ENCODE data around the gene GABRP.
"Not testable (repeated sequence)": the region's sequence is repeated elsewhere in the genome, so short reads cannot be mapped to it uniquely, and the experiment has no call there.

GABRP gene

GRCh38 chr5:170755679-170756456 is 27.7 kb upstream of the GABRP start:
- DNase-seq (ENCODE audit: low spot score): no peak

DNA sequence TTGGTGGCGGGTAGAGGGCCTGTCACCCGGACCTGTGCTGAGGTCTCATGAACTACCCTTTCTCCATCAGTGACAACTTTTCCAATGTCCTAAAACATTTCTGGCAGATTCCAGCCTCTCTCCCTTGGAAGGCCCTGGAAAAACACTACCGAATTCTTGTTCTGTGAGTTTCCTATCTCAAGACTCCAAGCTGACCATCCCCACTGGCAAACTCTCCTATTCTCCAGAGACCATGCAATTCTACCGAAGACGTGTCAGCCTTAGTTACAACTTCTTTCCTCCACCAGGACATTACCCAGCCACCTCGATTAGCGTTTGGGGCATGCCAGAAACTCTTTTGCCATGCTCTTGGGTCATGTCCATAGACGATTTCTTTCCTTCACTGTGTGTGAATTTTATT is 26.8 kb upstream of the GABRP start:
- no peak for DNase-seq (ENCODE audit: low spot score)

DNA sequence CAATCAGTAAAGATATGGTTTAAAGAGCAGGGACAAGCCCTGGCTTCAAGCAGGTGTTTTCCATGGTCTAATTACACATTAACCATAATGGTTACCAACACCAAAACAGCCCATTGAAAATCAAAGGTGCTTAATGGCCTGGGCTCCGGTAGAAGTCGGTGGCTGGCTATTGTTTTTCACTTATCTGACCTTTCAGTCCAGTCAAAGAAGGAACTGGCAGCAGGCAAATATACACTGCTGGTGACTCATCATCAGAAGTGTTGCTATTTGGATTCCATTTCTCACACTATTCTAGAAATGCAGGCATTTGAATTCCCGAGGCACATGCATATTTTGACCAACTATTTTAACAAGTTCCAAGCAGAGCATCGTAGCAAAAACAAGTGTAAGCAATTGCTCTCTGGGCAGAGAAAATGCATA is 26.3 kb upstream of the GABRP start:
- peak; percentile 48 for DNase-seq (ENCODE audit: low spot score)

DNA sequence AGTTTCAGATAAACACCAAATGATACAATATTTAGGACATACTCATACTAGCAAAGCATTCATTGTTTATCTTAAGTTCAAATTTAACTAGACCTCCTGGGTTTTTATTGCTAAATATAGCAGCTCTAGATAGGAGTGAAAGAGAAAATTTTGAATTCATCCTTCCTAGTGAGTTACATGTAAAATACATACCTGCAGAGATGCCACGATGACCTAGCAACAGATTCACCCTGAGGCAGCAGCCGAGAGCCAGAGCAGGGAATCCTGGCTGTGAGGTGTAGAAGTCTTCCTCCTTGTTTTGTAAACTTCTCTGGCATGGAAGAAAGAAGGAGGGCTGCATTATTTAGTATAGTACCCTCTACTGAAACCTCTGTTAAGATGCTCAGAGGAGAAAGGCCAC is 25.9 kb upstream of the GABRP start:
- DNase-seq (ENCODE audit: low spot score): no peak

GRCh38 chr5:170758481-170758880 is 25.0 kb upstream of the GABRP start:
- no peak for DNase-seq (ENCODE audit: low spot score)

DNA sequence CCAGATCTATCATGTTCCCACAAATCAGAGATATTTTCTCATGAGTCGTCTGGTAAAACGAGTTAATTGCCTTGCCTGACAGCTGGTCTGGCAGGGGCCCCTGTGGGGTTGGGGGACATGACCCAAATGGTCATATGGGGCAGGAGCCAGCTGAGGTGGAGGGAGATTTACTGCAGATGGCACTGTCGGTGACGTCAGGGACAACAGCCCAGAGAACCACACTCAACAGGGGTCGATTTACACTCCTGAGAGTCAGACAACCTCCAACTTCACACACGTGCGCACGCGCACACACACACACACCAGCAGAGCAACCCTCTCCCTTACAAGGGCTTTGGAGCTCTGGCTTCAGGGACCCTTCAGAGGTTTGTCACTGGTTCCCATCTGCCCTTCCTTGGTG is 23.4 kb upstream of the GABRP start:
- DNase-seq (ENCODE audit: low spot score): no peak

GRCh38 chr5:170761048-170761707 is 22.3 kb upstream of the GABRP start:
- DNase-seq (ENCODE audit: low spot score): no peak

GRCh38 chr5:170761708-170762066 is 21.8 kb upstream of the GABRP start:
- no peak for DNase-seq (ENCODE audit: low spot score)

DNA sequence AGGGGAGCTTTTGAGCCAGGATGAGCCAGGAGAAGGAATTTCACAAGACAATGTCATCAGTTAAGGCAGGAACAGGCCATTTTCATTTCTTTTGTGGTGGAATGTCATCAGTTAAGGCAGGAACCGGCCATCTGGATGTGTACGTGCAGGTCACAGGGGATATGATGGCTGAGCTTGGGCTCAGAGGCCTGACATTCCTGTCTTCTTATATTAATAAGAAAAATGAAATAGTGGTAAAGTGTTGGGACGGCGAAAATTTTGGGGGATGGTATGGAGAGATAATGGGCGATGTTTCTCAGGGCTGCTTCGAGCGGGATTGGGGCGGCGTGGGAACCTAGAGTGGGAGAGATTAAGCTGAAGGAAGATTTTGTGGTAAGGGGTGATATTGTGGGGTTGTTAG is 21.2 kb upstream of the GABRP start:
- not testable (repeated sequence) for DNase-seq (ENCODE audit: low spot score)

DNA sequence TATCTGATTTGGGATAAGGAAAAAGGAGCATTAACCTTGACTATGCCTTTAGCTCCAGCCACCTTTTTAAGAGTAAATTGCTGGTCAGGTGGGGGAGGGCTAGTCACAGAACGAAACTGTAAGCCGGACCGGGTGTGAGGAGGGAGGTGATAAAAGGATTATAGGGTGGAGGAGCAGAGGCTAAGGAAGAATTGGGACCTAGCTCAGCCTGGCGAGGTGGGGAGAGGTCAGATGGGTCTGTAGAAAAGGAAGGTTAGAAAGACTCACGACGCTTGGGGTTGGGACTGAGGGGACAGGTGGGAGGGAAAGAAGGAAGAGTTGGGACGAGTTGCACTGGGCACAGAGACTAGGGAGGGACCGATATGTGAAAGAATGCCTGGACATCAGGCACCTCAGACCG is 17.7 kb upstream of the GABRP start:
- not testable (repeated sequence) for DNase-seq (ENCODE audit: low spot score)

DNA sequence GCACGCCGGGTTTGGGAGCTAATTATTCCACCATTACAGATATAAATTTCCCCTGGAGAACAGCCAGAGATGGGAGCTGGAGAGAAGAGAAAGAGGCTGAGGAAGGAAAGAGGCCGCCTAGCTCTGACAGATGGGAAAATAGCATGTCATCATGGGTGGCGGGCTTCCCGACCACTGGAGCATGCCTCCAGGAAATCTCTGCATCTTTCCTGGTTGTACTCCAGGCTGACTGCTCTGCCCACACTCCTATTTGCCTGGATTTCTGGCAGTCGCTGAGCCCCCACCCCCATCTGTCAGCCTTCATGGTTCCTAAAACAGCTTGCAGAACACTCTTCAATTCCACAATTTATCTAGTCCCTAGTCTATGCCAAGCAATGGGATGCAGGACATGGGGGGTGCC is 14.3 kb upstream of the GABRP start:
- no peak for DNase-seq (ENCODE audit: low spot score)

DNA sequence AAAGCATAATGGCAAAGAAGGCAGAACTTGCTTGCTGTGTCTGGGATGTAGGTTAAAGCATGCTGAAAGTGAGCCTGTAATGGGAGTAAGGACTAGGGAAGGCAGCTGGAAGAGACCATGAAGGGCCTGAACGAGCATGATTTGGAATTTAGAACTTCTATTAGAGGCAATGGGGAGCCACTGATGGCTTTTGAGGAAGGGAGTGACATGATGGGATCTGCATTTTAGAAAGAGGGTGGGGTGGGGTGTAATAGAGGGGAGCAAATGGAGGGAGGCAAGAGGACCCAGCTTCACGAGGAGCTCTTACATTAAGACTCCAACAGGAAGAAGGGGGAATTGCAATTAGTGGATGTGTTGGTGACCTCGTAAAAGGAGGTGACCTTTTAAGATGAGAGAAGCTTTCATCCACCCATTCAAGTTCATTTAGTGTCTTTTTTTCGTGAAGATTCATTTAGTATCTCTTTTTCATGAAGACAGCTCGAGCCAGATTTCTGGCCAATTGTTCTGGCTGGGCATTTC is 13.6 kb upstream of the GABRP start:
- no peak for DNase-seq (ENCODE audit: low spot score)

DNA sequence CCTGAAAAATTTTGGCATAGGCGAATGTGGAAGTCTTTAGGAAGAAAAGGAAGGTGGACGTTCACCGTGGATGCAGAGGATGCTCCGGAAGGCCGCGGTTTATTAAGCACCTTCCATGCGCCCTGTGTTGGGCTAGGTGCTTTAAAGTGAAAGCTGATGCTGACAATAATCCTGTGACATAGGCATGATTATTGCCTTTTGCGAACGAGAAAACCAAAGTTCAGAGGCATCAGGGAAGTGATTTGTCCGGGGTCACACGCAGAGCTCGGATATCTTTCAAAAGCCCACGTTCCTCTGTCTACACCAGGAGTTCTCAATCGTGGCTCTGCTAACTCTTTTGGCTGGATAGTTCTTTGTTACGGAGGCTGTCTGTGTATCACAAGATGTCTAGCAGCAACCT is 12.0 kb upstream of the GABRP start:
- DNase-seq (ENCODE audit: low spot score): no peak

DNA sequence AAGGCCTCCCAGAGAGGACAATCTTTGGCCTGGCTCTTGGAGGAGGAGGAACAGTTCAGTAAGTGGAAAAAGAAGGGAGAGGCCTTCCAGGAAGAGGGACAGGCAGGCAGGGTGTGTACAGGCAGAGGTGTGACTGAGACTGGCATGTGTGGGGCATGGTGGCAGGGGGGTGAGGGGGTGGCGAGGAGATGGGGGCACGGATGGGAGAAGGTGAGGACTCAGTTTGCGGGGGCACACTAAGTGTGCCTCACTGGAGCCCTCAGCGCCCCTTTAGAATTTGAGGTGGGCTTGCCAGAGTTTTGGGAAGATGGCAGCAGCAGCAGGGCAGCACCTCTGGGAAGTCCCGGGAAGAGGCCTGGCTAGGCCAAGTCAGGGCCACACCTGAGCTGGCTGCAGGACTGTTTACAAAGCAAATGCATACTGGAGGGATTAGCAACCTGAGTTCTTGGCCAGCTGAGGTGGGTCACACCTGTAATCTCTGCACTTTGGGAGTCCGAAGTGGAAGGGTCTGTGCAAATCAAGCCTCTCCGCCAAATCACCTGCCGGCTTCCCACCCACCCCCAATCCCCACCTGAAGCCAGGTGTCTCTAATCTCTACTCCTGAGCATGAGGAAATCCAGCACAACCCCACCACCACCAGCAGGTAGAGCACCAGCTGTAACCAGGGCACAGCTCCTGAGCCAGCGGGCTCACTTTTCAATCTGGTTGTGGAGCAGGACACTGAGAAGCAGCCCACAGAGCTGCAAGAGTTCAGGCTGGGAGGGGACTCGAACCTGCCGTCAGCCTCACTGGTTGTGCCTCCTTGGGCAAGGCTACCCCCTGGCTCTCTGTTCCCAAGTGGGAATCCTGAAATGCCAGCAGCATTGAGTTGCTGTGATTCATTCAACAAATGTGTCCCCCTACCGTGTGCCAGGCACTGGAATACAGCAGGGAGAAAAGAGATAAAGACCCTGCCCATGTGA is 10.2 kb upstream of the GABRP start:
- no peak for DNase-seq (ENCODE audit: low spot score)

GRCh38 chr5:170774831-170775230 is 8.7 kb upstream of the GABRP start:
- no peak for DNase-seq (ENCODE audit: low spot score)

DNA sequence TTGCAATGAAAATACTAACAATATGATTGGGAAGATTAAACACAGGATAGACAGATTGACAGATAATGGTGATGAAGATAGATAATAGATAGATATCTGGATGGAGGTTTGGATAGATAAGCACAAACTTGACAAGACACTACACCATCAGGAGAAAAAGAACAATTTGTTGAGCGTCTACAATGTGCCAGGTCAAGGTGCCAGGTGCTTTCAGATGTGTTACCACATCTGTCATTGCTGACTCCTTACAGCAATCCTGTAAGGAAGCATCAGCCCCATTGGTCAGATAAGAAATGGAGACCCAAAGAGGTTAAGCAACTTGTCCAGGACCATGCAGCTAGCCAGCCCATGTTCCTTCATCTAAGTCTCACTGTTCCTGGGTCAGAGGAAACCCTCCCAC is 1.6 kb upstream of the GABRP start:
- DNase-seq (ENCODE audit: low spot score): no peak

- DNase-seq (ENCODE audit: low spot score): no peak
These were observed 1.1 kb upstream of the GABRP start for GRCh38 chr5:170782438-170782837.

DNA sequence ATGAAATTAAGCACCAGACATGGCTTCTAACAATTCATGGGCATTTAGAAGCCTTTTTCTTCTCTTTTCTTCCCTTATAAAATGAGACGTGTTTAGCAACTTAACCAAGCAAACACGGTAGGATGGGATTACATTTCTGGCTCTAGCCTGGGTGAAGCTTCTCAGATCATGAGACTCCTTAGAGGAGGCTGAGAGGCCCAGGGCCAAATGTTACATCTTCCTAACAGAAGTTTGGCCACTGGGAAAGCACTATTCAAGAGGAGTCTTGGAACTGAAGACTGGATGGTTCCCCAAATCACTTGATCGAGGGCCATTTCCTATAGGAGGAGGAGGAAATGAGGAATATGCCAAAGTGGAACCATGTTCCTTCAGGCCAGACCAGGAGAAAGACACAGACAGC is 1.9 kb downstream of the GABRP start:
- no peak for DNase-seq (ENCODE audit: low spot score)

- DNase-seq (ENCODE audit: low spot score): no peak
These were observed 3.7 kb downstream of the GABRP start for GRCh38 chr5:170787216-170787615.

- no peak for DNase-seq (ENCODE audit: low spot score)
These were observed 5.2 kb downstream of the GABRP start for GRCh38 chr5:170788626-170789304.

DNA sequence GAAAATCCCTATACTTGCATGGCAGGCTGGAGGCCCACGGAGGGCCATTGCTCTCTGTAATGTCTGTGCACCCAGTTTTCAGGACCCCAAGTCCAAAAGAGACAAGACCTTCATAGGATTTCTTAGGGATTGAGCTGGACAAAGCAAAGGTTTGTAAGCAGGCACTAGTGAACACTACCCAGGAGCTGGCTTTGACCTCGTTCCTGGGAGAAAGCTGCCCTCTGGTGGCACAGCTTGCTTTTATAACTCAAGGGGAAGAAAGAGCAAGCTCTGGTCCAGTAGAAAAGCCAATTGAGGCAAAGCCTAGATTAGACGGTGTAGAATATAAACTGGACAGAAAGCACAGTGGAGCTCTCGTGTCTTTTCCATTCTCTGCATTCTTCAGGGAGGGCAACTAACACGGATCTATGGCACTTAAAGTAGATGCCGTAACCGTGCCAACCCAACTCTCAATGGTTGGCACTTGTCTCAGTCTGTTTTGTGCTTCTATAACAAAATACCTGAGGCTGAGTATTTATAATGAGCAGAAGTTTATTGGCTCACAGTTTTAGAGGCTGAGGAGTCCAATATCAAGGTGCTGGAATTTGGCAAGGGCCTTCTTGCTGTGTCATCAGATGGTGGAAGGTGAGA is 7.9 kb downstream of the GABRP start:
- DNase-seq (ENCODE audit: low spot score): peak; percentile 77

Measured in GM03348 (cell line).